PC-9 (cell line): Measurements from ENCODE around the gene RPRD1A. TPM values are rescaled to one million over a fixed set of nuclear protein-coding genes. Genes with fewer than 3 reads are reported as not detected.

Experiments
- BruUV-seq: library from RNA; stranded (reverse); fragments of 400-500 nt; replicated peaks from 2 replicates; lab custom pipeline; 2021; lab: Mats Ljungman, UMichigan
- CTCF ChIA-PET: fragments of 300-600 bp; sonication (Branson Sonifier 250); formaldehyde crosslinking; loops from one replicate; lab custom pipeline; 2022; ENCODE audit warnings: antibody characterized with exemption; lab: Charles Lee
- POLR2A ChIA-PET: fragments of 300-600 bp; sonication (Branson Sonifier 250); formaldehyde crosslinking; loops from one replicate; lab custom pipeline; 2022; ENCODE audit warnings: antibody characterized with exemption; ENCODE audit not compliant: unreplicated experiment; lab: Charles Lee
- DNase-seq, 2 experiments: peaks; one replicate each; pipeline versions ENCODE4 v3.0.0 to v3.0.0-alpha.2; 2015 to 2022; ENCODE audit warnings: mixed read lengths in 1 of 2
- H2AFZ ChIP-seq: fragments of 200-600 bp; sonication (generic); 2 replicates; pipeline ENCODE4 v1.8.1; 2017; ENCODE audit warnings: antibody characterized with exemption
- H3F3A ChIP-seq: fragments of 200-600 bp; sonication (generic); 2 replicates; pipeline ENCODE4 v1.8.1; 2017; ENCODE audit warnings: antibody characterized with exemption, mild to moderate bottlenecking, low read depth; ENCODE audit not compliant: insufficient read depth
- H3K27ac ChIP-seq: fragments of 200-600 bp; sonication (generic); 2 replicates; pipeline ENCODE4 v1.6.1; 2016; ENCODE audit warnings: mixed run types
- H3K27me3 ChIP-seq: fragments of 200-600 bp; sonication (generic); 2 replicates; pipeline ENCODE4 v1.6.1; 2016; ENCODE audit warnings: low read depth, mixed run types; ENCODE audit not compliant: insufficient read depth
- H3K36me3 ChIP-seq: fragments of 200-600 bp; sonication (generic); 2 replicates; pipeline ENCODE4 v1.6.1; 2016; ENCODE audit warnings: low read depth, mixed run types
- H3K4me1 ChIP-seq: fragments of 200-600 bp; sonication (generic); replicated peaks from 2 replicates; pipeline ENCODE4 v1.6.1; 2016; ENCODE audit warnings: mixed run types; ENCODE audit not compliant: insufficient read depth
- H3K4me2 ChIP-seq: fragments of 200-600 bp; sonication (generic); 2 replicates; pipeline ENCODE4 v1.6.1; 2017; ENCODE audit warnings: mixed run types
- H3K4me3 ChIP-seq: fragments of 200-600 bp; sonication (generic); 2 replicates; pipeline ENCODE4 v1.6.1; 2016; ENCODE audit warnings: mixed run types
- H3K79me2 ChIP-seq: fragments of 200-600 bp; sonication (generic); 2 replicates; pipeline ENCODE4 v1.6.1; 2017; ENCODE audit warnings: low read depth, mixed run types
- H3K9me2 ChIP-seq: fragments of 200-600 bp; sonication (generic); 2 replicates; pipeline ENCODE4 v1.8.1; 2017; ENCODE audit warnings: mild to moderate bottlenecking; ENCODE audit not compliant: insufficient read depth
- H3K9me3 ChIP-seq: fragments of 200-600 bp; sonication (generic); 2 replicates; pipeline ENCODE4 v1.8.1; 2016; ENCODE audit warnings: low read depth; ENCODE audit not compliant: insufficient read depth
- H4K20me1 ChIP-seq: fragments of 200-600 bp; sonication (generic); 2 replicates; pipeline ENCODE4 v1.8.1; 2017; ENCODE audit not compliant: insufficient read depth
- CTCF ChIP-seq: fragments of 200-600 bp; sonication (generic); conservative IDR thresholded peaks from 2 replicates; pipeline ENCODE4 v1.6.1; 2017; ENCODE audit warnings: mixed run types, antibody characterized with exemption, mild to moderate bottlenecking, moderate library complexity
- EZH2 ChIP-seq: fragments of 200-600 bp; sonication (generic); IDR thresholded peaks from 2 replicates; pipeline ENCODE4 v1.8.0; 2017; ENCODE audit warnings: antibody characterized with exemption, low read depth
- intact Hi-C: fragments of 100-400 bp; cut with micrococcal nuclease; formaldehyde crosslinking; loops from one replicate; pipeline ENCODE4 v1.10.0; 2022; ENCODE audit not compliant: unreplicated experiment
- total RNA-seq: library from RNA; stranded (reverse); gene quantifications from 2 replicates; pipeline ENCODE4 v1.2.3, GENCODE V29; 2021

The RPRD1A gene
- total RNA-seq, 1 experiment from 2014 or later: 34.2 TPM

- no peaks in the 10 kb centered on the region for H3K9me2 ChIP-seq
- TF ChIP-seq EZH2: no peak
- no peak for TF ChIP-seq CTCF
- no peak overlapping the region for H3K4me2 ChIP-seq
- H3K27me3 ChIP-seq: no peaks in the 10 kb centered on the region
- no peak overlapping the region for H3K4me3 ChIP-seq
- H3K79me2 ChIP-seq: no peaks in the 10 kb centered on the region
- ChIA-PET CTCF (interaction anchor here (0.6 kb wide), 1 partner anchor 464 kb away, joined by 4 read pairs; no protein-coding TSS in a partner anchor), POLR2A (no interaction called here)
- H2AFZ ChIP-seq: no peak overlapping the region
- H4K20me1 ChIP-seq: no peaks in the 10 kb centered on the region
- intact Hi-C loops: no loop called here
- BruUV-seq: no TSS peak
- no peaks in the 10 kb centered on the region for H3K36me3 ChIP-seq
- H3F3A ChIP-seq: no peaks in the 10 kb centered on the region
- no peak overlapping the region for H3K27ac ChIP-seq
- no peaks in the 10 kb centered on the region for H3K9me3 ChIP-seq
- DNase-seq: no peak
- H3K4me1 ChIP-seq: no peaks in the 10 kb centered on the region
These were observed 41.2 kb upstream of the RPRD1A start for GRCh38 chr18:36108601-36109000.

- BruUV-seq: no TSS peak
- intact Hi-C loops: no loop called here
- H2AFZ ChIP-seq: no peak overlapping the region
- no peaks in the 10 kb centered on the region for H3K4me1 ChIP-seq
- H3K9me2 ChIP-seq: no peaks in the 10 kb centered on the region
- no peaks in the 10 kb centered on the region for H3K79me2 ChIP-seq
- CTCF ChIA-PET: interaction anchor here (0.6 kb wide), 1 partner anchor 464 kb away, joined by 4 read pairs; no protein-coding TSS in a partner anchor
- H3K36me3 ChIP-seq: no peaks in the 10 kb centered on the region
- H3K4me3 ChIP-seq: no peak overlapping the region
- H3F3A ChIP-seq: no peaks in the 10 kb centered on the region
- H3K9me3 ChIP-seq: no peaks in the 10 kb centered on the region
- POLR2A ChIA-PET: no interaction called here
- H3K4me2 ChIP-seq: no peak overlapping the region
- H3K27me3 ChIP-seq: no peaks in the 10 kb centered on the region
- TF ChIP-seq EZH2 (no peak), CTCF (no peak)
- no peak overlapping the region for H3K27ac ChIP-seq
- H4K20me1 ChIP-seq: no peaks in the 10 kb centered on the region
- no peak for DNase-seq
These were observed 40.8 kb upstream of the RPRD1A start for GRCh38 chr18:36108196-36108595.

GRCh38 chr18:36107477-36107876 is 40.1 kb upstream of the RPRD1A start:
- intact Hi-C loops: no loop called here
- Histone ChIP-seq H3K27ac (no peak overlapping the region), H2AFZ (no peak overlapping the region), H3K36me3 (no peaks in the 10 kb centered on the region), H3K9me2 (no peaks in the 10 kb centered on the region), H3K4me2 (no peak overlapping the region), H3K4me1 (no peaks in the 10 kb centered on the region), H3K27me3 (no peaks in the 10 kb centered on the region), H3F3A (no peaks in the 10 kb centered on the region), H3K9me3 (no peaks in the 10 kb centered on the region), H3K4me3 (no peak overlapping the region), H3K79me2 (no peaks in the 10 kb centered on the region), H4K20me1 (no peaks in the 10 kb centered on the region)
- CTCF ChIA-PET: no interaction called here
- DNase-seq: no peak
- POLR2A ChIA-PET: no interaction called here
- no TSS peak for BruUV-seq
- TF ChIP-seq CTCF (no peak), EZH2 (no peak)
